ES-I3 (cell line): ENCODE measurements around the gene PPP6R3.
"Not testable (repeated sequence)": the region's sequence is repeated elsewhere in the genome, so short reads cannot be mapped to it uniquely, and the experiment has no call there.

ENCODE experiments used
- H3K36me3 ChIP-seq: 2 replicates; pipeline ENCODE4 v1.6.1; 2013; ENCODE audit warnings: mild to moderate bottlenecking, low read length, control low read depth, moderate library complexity; ENCODE audit not compliant: insufficient read depth
- H3K4me1 ChIP-seq: 2 replicates; pipeline ENCODE4 v1.6.1; 2013; ENCODE audit warnings: mild to moderate bottlenecking, control low read depth, low read length; ENCODE audit not compliant: insufficient read depth
- H3K9ac ChIP-seq: 2 replicates; pipeline ENCODE4 v1.6.1; 2013; ENCODE audit warnings: low read depth, mild to moderate bottlenecking, low read length, moderate library complexity
- H3K9me3 ChIP-seq: 2 replicates; pipeline ENCODE4 v1.6.1; 2013; ENCODE audit warnings: mild to moderate bottlenecking, low read length, moderate library complexity; ENCODE audit not compliant: control insufficient read depth, insufficient read depth

The PPP6R3 gene

GRCh38 chr11:68594123-68594522, 133.6 kb downstream of the PPP6R3 start:
- H3K36me3 ChIP-seq, result peaks cover 45% of the 10 kb centered on the region
- no peak overlapping the region for H3K9ac ChIP-seq
- H3K4me1 ChIP-seq, result no peaks in the 10 kb centered on the region
- H3K9me3 ChIP-seq, result no peaks in the 10 kb centered on the region

GRCh38 chr11:68596231-68596630, 135.7 kb downstream of the PPP6R3 start:
- Histone ChIP-seq H3K9ac (no peak overlapping the region), H3K4me1 (no peaks in the 10 kb centered on the region), H3K36me3 (peaks cover 54% of the 10 kb centered on the region), H3K9me3 (no peaks in the 10 kb centered on the region)

GRCh38 chr11:68598816-68599653, 138.5 kb downstream of the PPP6R3 start:
- no peaks in the 10 kb centered on the region for H3K9me3 ChIP-seq
- no peak overlapping the region for H3K9ac ChIP-seq
- H3K4me1 ChIP-seq, result no peaks in the 10 kb centered on the region
- peaks cover 69% of the 10 kb centered on the region for H3K36me3 ChIP-seq

DNA sequence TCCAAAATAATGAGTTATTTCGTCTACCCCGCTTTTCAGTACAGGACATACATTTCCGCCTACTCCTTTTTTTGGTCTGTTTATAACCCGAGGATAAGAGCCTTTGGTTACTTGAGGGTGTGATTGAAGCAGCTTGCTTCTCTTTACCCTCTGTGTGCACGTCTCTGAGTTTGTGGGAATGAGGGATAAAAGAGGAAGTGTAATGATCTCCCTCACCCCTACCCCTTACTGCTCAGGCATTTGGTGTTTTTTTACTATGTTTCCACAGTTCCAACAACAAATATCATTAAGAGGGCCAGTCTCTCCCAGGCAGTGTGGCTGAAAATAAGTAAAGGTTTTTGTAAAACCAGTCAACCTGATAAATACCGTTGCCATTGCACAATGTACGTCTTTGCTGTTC, 140.6 kb downstream of the PPP6R3 start:
- no peak overlapping the region for H3K9ac ChIP-seq
- H3K36me3 ChIP-seq, result peaks cover 71% of the 10 kb centered on the region
- no peaks in the 10 kb centered on the region for H3K9me3 ChIP-seq
- no peaks in the 10 kb centered on the region for H3K4me1 ChIP-seq

- H3K4me1 ChIP-seq, result peaks cover 5% of the 10 kb centered on the region; the same call in 1 of the 2 replicates
- peaks cover 41% of the 10 kb centered on the region for H3K36me3 ChIP-seq
- no peaks in the 10 kb centered on the region for H3K9me3 ChIP-seq
- no peak overlapping the region for H3K9ac ChIP-seq
Measured at GRCh38 chr11:68609761-68610160, 149.2 kb downstream of the PPP6R3 start.

- Histone ChIP-seq H3K9ac (no peak overlapping the region), H3K36me3 (peaks cover 44% of the 10 kb centered on the region), H3K4me1 (peaks cover 5% of the 10 kb centered on the region; the same call in 1 of the 2 replicates), H3K9me3 (no peaks in the 10 kb centered on the region)
Measured at GRCh38 chr11:68610452-68611116, 150.0 kb downstream of the PPP6R3 start.

DNA sequence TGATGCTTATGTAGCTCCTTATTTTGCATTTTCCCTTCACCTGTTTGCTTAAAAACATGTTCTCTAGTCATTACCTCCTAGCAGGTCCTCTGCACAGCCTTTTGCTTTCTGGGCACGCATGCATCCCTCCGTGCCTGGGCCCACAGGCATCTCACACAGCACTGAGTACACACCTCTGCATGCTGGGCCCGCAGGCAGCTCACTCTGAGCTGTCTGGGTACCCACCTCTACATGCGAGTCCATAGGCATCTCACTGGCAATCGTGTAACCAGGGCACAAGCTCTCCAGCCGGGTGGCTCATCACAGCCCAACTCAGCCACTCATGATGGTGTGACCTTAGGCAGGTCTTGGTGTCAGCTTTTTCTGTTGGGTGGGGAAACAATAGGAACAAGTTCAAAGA, 155.1 kb downstream of the PPP6R3 start:
- peaks cover 30% of the 10 kb centered on the region for H3K36me3 ChIP-seq
- no peak overlapping the region for H3K9ac ChIP-seq
- no peaks in the 10 kb centered on the region for H3K4me1 ChIP-seq
- H3K9me3 ChIP-seq, result peaks cover 11% of the 10 kb centered on the region; the same call in 1 of the 2 replicates

DNA sequence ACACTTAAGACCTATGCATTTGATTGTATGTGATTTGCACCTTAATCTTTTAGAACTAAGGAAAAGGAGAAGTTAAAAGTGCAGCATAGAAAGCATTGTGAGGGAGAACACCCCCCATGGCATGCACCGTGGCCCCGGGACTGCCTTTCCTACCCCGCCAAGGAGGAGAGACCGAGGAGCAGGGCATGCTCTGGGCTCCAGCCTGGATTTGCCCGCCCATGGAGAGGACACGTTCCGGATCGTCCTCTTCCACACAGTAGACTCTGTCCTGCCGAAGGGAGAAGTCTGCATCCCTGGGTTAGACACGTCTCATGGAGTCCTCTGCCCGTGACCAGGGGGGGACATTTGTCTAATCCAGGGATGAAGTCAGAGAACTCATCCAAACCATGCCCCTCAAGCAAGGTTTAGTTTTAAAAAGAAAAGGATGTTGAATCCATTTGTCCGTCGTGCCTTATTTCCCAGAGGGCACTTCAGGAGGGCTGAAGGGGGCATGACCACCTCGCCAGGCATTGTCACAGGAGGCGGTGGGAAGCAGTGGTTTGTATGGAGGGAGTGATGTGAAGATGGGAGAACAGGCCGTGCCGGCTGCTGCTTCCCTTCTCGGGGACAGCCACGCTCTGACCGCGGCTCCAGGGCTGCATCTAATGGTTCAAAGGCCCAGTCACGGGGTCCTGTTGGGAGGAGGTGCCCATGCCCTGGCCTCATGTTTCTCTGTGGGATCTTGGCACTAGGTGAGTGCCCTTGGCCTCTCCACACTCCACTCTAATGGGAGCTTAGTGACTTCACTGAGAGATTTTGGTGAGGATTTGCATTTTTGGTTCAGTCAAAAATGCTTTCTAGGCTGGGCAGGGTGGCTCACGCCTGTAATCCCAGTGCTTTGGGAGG, 157.6 kb downstream of the PPP6R3 start:
- peaks cover 22% of the 10 kb centered on the region; the same call in 1 of the 2 replicates for H3K36me3 ChIP-seq
- H3K4me1 ChIP-seq, result no peaks in the 10 kb centered on the region
- H3K9ac ChIP-seq, result no peak overlapping the region
- H3K9me3 ChIP-seq, result peaks cover 18% of the 10 kb centered on the region

- Histone ChIP-seq H3K4me1 (no peaks in the 10 kb centered on the region), H3K9ac (no peak overlapping the region), H3K36me3 (0 out of 2 replicates have a peak, but pooled peaks cover under 1% of the 10 kb centered on the region), H3K9me3 (peaks cover 10% of the 10 kb centered on the region)
Measured at GRCh38 chr11:68621826-68622225, 161.3 kb downstream of the PPP6R3 start.

GRCh38 chr11:68623706-68624105, 163.2 kb downstream of the PPP6R3 start:
- not testable (repeated sequence) for H3K4me1 ChIP-seq, H3K9me3 ChIP-seq, H3K9ac ChIP-seq, H3K36me3 ChIP-seq

- H3K4me1 ChIP-seq, H3K36me3 ChIP-seq, H3K9me3 ChIP-seq, H3K9ac ChIP-seq: not testable (repeated sequence)
Measured at GRCh38 chr11:68625069-68625468, 164.5 kb downstream of the PPP6R3 start.

- not testable (repeated sequence) for H3K4me1 ChIP-seq, H3K9ac ChIP-seq, H3K9me3 ChIP-seq, H3K36me3 ChIP-seq
Measured at GRCh38 chr11:68626236-68626635, 165.7 kb downstream of the PPP6R3 start.

DNA sequence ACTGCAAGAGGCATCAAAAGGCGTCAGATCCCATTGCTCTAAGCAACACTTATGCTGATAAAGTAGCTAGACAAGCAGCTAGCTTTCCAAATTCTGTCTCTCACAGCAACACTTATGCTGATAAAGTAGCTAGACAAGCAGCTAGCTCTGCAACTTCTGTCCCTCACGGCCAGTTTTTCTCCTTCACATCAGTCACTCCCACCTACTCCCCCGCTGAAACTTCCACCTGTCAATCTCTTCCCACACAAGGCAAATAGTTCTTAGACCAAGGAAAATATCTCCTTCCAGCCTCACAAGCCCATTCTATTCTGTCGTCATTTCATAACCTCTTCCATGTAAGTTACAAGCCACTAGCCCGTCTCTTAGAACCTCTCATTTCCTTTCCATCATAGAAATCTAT, 168.3 kb downstream of the PPP6R3 start:
- H3K4me1 ChIP-seq, H3K36me3 ChIP-seq, H3K9ac ChIP-seq, H3K9me3 ChIP-seq: not testable (repeated sequence)

GRCh38 chr11:68632375-68632774, 171.8 kb downstream of the PPP6R3 start:
- not testable (repeated sequence) for H3K9ac ChIP-seq, H3K9me3 ChIP-seq, H3K4me1 ChIP-seq, H3K36me3 ChIP-seq
